ENCODE data around the gene ZNF428. TPM values are rescaled to one million over a fixed set of nuclear protein-coding genes. Genes with fewer than 3 reads are reported as not detected.

The ZNF428 gene
- total RNA-seq, 3 donors from 2014 or later (not counting 1 experiment from before 2014, with no cell fraction given): 36.3 to 50.5 (median 37.6) TPM

DNA sequence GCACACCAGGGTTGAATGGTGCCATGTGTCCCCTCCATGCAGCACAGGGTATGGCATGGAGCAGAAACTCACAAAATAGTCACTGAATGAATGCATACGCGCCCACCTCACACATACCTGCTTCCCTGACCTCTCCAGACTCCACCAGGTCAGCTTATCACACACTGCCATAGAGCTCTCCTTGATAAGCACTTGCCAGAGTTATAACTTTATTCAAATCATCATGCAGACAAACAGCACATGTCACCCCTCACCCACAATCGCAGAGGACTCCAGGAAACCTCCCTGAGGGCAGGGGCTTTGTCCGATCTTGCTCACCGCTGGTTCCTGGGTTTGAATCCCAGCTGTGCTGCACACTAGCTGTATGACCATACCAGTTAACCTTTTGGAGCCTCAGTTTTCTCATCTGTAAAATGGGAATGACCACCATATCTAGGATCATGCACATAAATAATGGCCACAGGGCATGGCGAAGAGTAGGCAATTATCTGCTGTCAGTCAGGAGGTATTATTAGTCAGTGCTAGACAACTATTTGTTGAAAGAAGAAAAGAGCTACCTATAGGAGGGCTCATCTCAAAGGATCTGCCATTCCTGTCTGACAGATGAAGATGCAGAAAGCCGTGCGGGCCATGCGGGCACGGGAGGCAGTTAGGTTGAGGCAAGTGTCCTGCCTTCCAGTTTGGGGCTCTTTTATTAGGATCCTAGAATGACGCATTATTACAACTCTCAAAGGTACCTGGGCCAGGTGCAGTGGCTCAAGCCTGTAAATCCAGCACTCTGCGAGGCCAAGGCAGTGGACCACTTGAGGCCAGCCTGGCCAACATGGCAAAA lies 58.1 kb downstream of the ZNF428 start:
- 97% methylated on average over 12 of the region's 12 CpGs for WGBS (ENCODE audit: insufficient coverage)
- no peak for ATAC-seq
- intact Hi-C loops (cut with micrococcal nuclease): no loop called here
- no peaks in the 10 kb centered on the region for H3K9me3 ChIP-seq (ENCODE audit: control insufficient read depth, insufficient read depth, low read length)
- H3K4me1 Mint-ChIP-seq: peaks cover 49 to 50% of the 10 kb centered on the region in 2 donors
- H3K27me3 ChIP-seq (ENCODE audit: control insufficient read depth, insufficient read depth, low read length): no peaks in the 10 kb centered on the region
- no peak for DNase-seq
- H3K27me3 Mint-ChIP-seq (ENCODE audit: low read depth in 2 of 2): no peaks in the 10 kb centered on the region
- peak overlapping the region; percentile 96 for H3K27ac ChIP-seq (ENCODE audit: low read length)
- no peaks in the 10 kb centered on the region for H3K36me3 Mint-ChIP-seq
- no peaks in the 10 kb centered on the region for H3K9me3 Mint-ChIP-seq
- H3K4me3 Mint-ChIP-seq: no peak overlapping the region
- TF ChIP-seq CTCF (IDR thresholded peaks at IDR 0.05): no peak
- H3K4me3 ChIP-seq (ENCODE audit: low read length): no peak overlapping the region
- peak overlapping the region; percentile 89 to 96 for H3K27ac Mint-ChIP-seq
- peaks cover 44% of the 10 kb centered on the region for H3K4me1 ChIP-seq (ENCODE audit: control insufficient read depth, insufficient read depth, low read length)
- H3K36me3 ChIP-seq (ENCODE audit: control insufficient read depth, insufficient read depth, low read length): peaks cover 6% of the 10 kb centered on the region

- H3K4me1 Mint-ChIP-seq: peaks cover 50% of the 10 kb centered on the region in 2 donors
- intact Hi-C loops (cut with micrococcal nuclease): no loop called here
- no peak overlapping the region for H3K4me3 Mint-ChIP-seq
- Histone ChIP-seq H3K4me3 (ENCODE audit: low read length) (no peak overlapping the region), H3K4me1 (ENCODE audit: control insufficient read depth, insufficient read depth, low read length) (peaks cover 44% of the 10 kb centered on the region), H3K9me3 (ENCODE audit: control insufficient read depth, insufficient read depth, low read length) (no peaks in the 10 kb centered on the region), H3K36me3 (ENCODE audit: control insufficient read depth, insufficient read depth, low read length) (peaks cover 10% of the 10 kb centered on the region), H3K27me3 (ENCODE audit: control insufficient read depth, insufficient read depth, low read length) (no peaks in the 10 kb centered on the region), H3K27ac (ENCODE audit: low read length) (no peak overlapping the region)
- ATAC-seq (no peak), DNase-seq (peak in 1 of 2 donors; percentile 30)
- TF ChIP-seq CTCF (IDR thresholded peaks at IDR 0.05): no peak
- H3K27me3 Mint-ChIP-seq (ENCODE audit: low read depth in 2 of 2): no peaks in the 10 kb centered on the region
- H3K9me3 Mint-ChIP-seq: no peaks in the 10 kb centered on the region
- 91% methylated on average over 6 of the region's 6 CpGs for WGBS (ENCODE audit: insufficient coverage)
- H3K36me3 Mint-ChIP-seq: no peaks in the 10 kb centered on the region
- H3K27ac Mint-ChIP-seq: peak overlapping the region; percentile 89 to 96
These were observed 58.7 kb downstream of the ZNF428 start for GRCh38 chr19:43560687-43561086.

Other genes with a start within 250 kb of the ZNF428 start
- 1 to 10 TPM in 1 of 3 donors, not detected in 2; 1.4 TPM for gene TEX101, start 204.7 kb downstream of the ZNF428 start, total RNA-seq
- gene LYPD3, start 154.0 kb downstream of the ZNF428 start, total RNA-seq: 1 to 10 TPM; 1.3 to 2.4 (median 1.7) TPM
- 10 to 100 TPM; 24.5 to 24.9 (median 24.8) TPM for gene PHLDB3, start 114.9 kb downstream of the ZNF428 start, total RNA-seq
- 10 to 100 TPM; 22.0 to 25.6 (median 24.6) TPM for gene ETHE1, start 92.4 kb downstream of the ZNF428 start, total RNA-seq
- gene ZNF575, start 86.4 kb downstream of the ZNF428 start, total RNA-seq: 1 to 10 TPM; 1.9 to 5.4 (median 3.9) TPM
- gene XRCC1, start 44.1 kb downstream of the ZNF428 start, total RNA-seq: 10 to 100 TPM; 33.2 to 43.9 (median 40.7) TPM
- gene PINLYP, start 43.8 kb downstream of the ZNF428 start, total RNA-seq: 1 to 10 TPM; 1.7 to 3.0 (median 2.4) TPM
- gene IRGQ, start 23.5 kb downstream of the ZNF428 start, total RNA-seq: 10 to 100 TPM; 28.5 to 43.7 (median 32.2) TPM
- gene ZNF576, start 23.0 kb downstream of the ZNF428 start, total RNA-seq: 10 to 100 TPM in 1 of 3 donors, 1 to 10 TPM in 2; 4.0 to 10.4 (median 5.8) TPM
- under 1 TPM; 0.24 to 0.75 (median 0.50) TPM for gene SRRM5, start 7.5 kb downstream of the ZNF428 start, total RNA-seq
- gene CADM4, start 20.2 kb upstream of the ZNF428 start, total RNA-seq: under 1 TPM in 2 of 3 donors, not detected in 1; 0.19 to 0.38 TPM
- 100 to 1,000 TPM in 1 of 3 donors, 10 to 100 TPM in 2; 44.5 to 141 (median 55.5) TPM for gene PLAUR, start 50.5 kb upstream of the ZNF428 start, total RNA-seq
- gene IRGC, start 96.4 kb upstream of the ZNF428 start, total RNA-seq: not detected
- gene SMG9, start 135.3 kb upstream of the ZNF428 start, total RNA-seq: 10 to 100 TPM; 23.3 to 37.4 (median 28.3) TPM
- gene KCNN4, start 161.3 kb upstream of the ZNF428 start, total RNA-seq: 1 to 10 TPM in 2 of 3 donors, under 1 TPM in 1; 0.72 to 7.1 (median 1.4) TPM
- not detected for gene LYPD5, start 182.8 kb upstream of the ZNF428 start, total RNA-seq
- gene ZNF283, start 207.7 kb upstream of the ZNF428 start, total RNA-seq: 1 to 10 TPM; 4.1 to 8.0 (median 7.1) TPM